HEK293 (cell line): ENCODE measurements around the gene NCAPD3.

Source experiments
- CTCF ChIP-seq: fragments of 450-650 bp; formaldehyde crosslinking; IDR thresholded peaks from 2 replicates; pipeline ENCODE4 v1.5.1; 2016; ENCODE audit warnings: missing biosample characterization, missing genetic modification characterization
- PBX3 ChIP-seq: sonication (generic); formaldehyde crosslinking; IDR thresholded peaks from 2 replicates; pipeline ENCODE4 v1.8.1; 2022; ENCODE audit warnings: mild to moderate bottlenecking, moderate library complexity, missing genetic modification reagents
- ZNF449 ChIP-seq: fragments of 450-650 bp; formaldehyde crosslinking; IDR thresholded peaks from 2 replicates; pipeline ENCODE4 v1.5.1; 2017; ENCODE audit warnings: missing biosample characterization, mild to moderate bottlenecking, missing genetic modification characterization, moderate library complexity
- ZNF837 ChIP-seq: fragments of 450-650 bp; formaldehyde crosslinking; IDR thresholded peaks from 2 replicates; pipeline ENCODE4 v1.5.1; 2016; ENCODE audit warnings: missing biosample characterization, missing genetic modification characterization

- TF ChIP-seq ZNF449 (tag by site-specific recombination): no peak
- TF ChIP-seq CTCF: no peak
- TF ChIP-seq ZNF837 (tag by site-specific recombination): no peak
- no peak for TF ChIP-seq PBX3 (CRISPR knock-in tag)
Measured at GRCh38 chr11:134243913-134244312, 20.1 kb upstream of the NCAPD3 start.
